GM21423 (cell line): ENCODE data around the gene BTAF1.

Source experiments
- ATAC-seq: cut with Tn5 transposase; IDR thresholded peaks from one replicate; pipeline ENCODE4 v1.9.1; 2021; ENCODE audit warnings: mild to moderate bottlenecking, moderate library complexity; ENCODE audit not compliant: unreplicated experiment

Gene BTAF1

GRCh38 chr10:92042541-92042940 is 119.0 kb downstream of the BTAF1 start:
- no peak for ATAC-seq

- ATAC-seq, result no peak
Observed at GRCh38 chr10:92045641-92046106, 122.1 kb downstream of the BTAF1 start.

GRCh38 chr10:92047215-92047614 is 123.6 kb downstream of the BTAF1 start:
- no peak for ATAC-seq

GRCh38 chr10:92052088-92052487 is 128.5 kb downstream of the BTAF1 start:
- ATAC-seq, result no peak

- ATAC-seq, result no peak
Observed at GRCh38 chr10:92052741-92053140, 129.2 kb downstream of the BTAF1 start.

GRCh38 chr10:92054807-92055206 is 131.2 kb downstream of the BTAF1 start:
- no peak for ATAC-seq

- ATAC-seq, result no peak
Observed at GRCh38 chr10:92062273-92062672, 138.7 kb downstream of the BTAF1 start.

- no peak for ATAC-seq
Observed at GRCh38 chr10:92064506-92064905, 140.9 kb downstream of the BTAF1 start.

- ATAC-seq, result no peak
Observed at GRCh38 chr10:92066386-92066785, 142.8 kb downstream of the BTAF1 start.

GRCh38 chr10:92068900-92069299 is 145.3 kb downstream of the BTAF1 start:
- ATAC-seq, result no peak

- ATAC-seq, result no peak
Observed at GRCh38 chr10:92074126-92074887, 150.7 kb downstream of the BTAF1 start.

- no peak for ATAC-seq
Observed at GRCh38 chr10:92075829-92076228, 152.3 kb downstream of the BTAF1 start.

GRCh38 chr10:92076722-92077121 is 153.2 kb downstream of the BTAF1 start:
- ATAC-seq, result no peak

- no peak for ATAC-seq
Observed at GRCh38 chr10:92079003-92079402, 155.4 kb downstream of the BTAF1 start.
